ENCODE data around the gene LAMTOR1. TPM values are rescaled to one million over a fixed set of nuclear protein-coding genes. Genes with fewer than 3 reads are reported as not detected.

LAMTOR1 gene
- total RNA-seq, 1 donor from 2014 or later, result 70.5 TPM

- H3K4me3 Mint-ChIP-seq (ENCODE audit: unreplicated experiment), result no peak overlapping the region
Measured at GRCh38 chr11:72048766-72049460, 54.2 kb downstream of the LAMTOR1 start.

More at GRCh38 chr11:72048766-72049460, 54.2 kb downstream of the LAMTOR1 start:
- no peaks in the 10 kb centered on the region for H3K36me3 Mint-ChIP-seq (ENCODE audit: low read depth)
- DNase-seq (ENCODE audit: low spot score), result no peak
- no peak for TF ChIP-seq CTCF (IDR thresholded peaks at IDR 0.05)
- H3K4me1 Mint-ChIP-seq (ENCODE audit: low read depth), result no peaks in the 10 kb centered on the region
- no peaks in the 10 kb centered on the region for H3K9me3 Mint-ChIP-seq (ENCODE audit: low read depth)
- no peak overlapping the region for H3K27ac Mint-ChIP-seq (ENCODE audit: unreplicated experiment)
- H3K27me3 Mint-ChIP-seq (ENCODE audit: low read depth), result no peaks in the 10 kb centered on the region

Small RNA genes lying within 50 kb of the gene (microRNA-seq; reads per million reads assigned to microRNA genes)
- gene MIR3165 (ENCODE audit: borderline number of aligned reads), result not detected

Other genes with a start within 250 kb of the LAMTOR1 start
- not detected in 3 replicates for gene DEFB131B, start 224.8 kb downstream of the LAMTOR1 start, total RNA-seq
- gene XNDC1N, start 174.7 kb downstream of the LAMTOR1 start, total RNA-seq, result 5.1 to 10.7 TPM (median 6.1 TPM) in 3 replicates
- 63.2 to 97.1 TPM (median 64.2 TPM) in 3 replicates for gene RNF121, start 174.3 kb downstream of the LAMTOR1 start, total RNA-seq
- 9.6 to 16.2 TPM (median 11.4 TPM) in 3 replicates for gene IL18BP, start 104.4 kb downstream of the LAMTOR1 start, total RNA-seq
- gene NUMA1, start 22.8 kb downstream of the LAMTOR1 start, total RNA-seq, result 112 to 133 TPM (median 119 TPM) in 3 replicates
- 5.0 to 11.0 TPM (median 6.0 TPM) in 3 replicates for gene LRRC51, start 22.4 kb downstream of the LAMTOR1 start, total RNA-seq
- not detected in 3 replicates for gene TOMT, start 2.6 kb upstream of the LAMTOR1 start, total RNA-seq
- gene ANAPC15, start 9.4 kb upstream of the LAMTOR1 start, total RNA-seq, result 36.0 to 39.7 TPM (median 37.6 TPM) in 3 replicates
- not detected in 3 replicates for gene FOLR3, start 32.4 kb upstream of the LAMTOR1 start, total RNA-seq
- 0.20 TPM in 1 of 3 replicates, not detected in the others for gene FOLR1, start 88.8 kb upstream of the LAMTOR1 start, total RNA-seq
- not detected in 3 replicates for gene FOLR2, start 113.5 kb upstream of the LAMTOR1 start, total RNA-seq
- gene INPPL1, start 121.5 kb upstream of the LAMTOR1 start, total RNA-seq, result 214 to 226 TPM (median 224 TPM) in 3 replicates
- gene PHOX2A, start 140.9 kb upstream of the LAMTOR1 start, total RNA-seq, result not detected in 3 replicates